Thymus (tissue), 11 donors: ENCODE results near the gene MORF4L1. TPM values are rescaled to one million over a fixed set of nuclear protein-coding genes. Genes with fewer than 3 reads are reported as not detected.
"Not testable (repeated sequence)": the region's sequence is repeated elsewhere in the genome, so short reads cannot be mapped to it uniquely, and the experiment has no call there.

Experiments
- DNase-seq, 9 donors: peaks; one replicate each; pipeline ENCODE4 v3.0.0-alpha.2; 2013; ENCODE audit warnings: low spot score in 9 of 9, low read depth in 6 of 9, missing footprints in 1 of 9
- H3K27ac ChIP-seq, 2 donors: one replicate each; pipeline ENCODE4 v1.5.1; 2013; ENCODE audit warnings: control low read depth in 1 of 2, low read depth in 1 of 2, low read length in 1 of 2, mild to moderate bottlenecking in 1 of 2, moderate library complexity in 1 of 2
- H3K27me3 ChIP-seq, 2 donors: one replicate each; pipeline ENCODE4 v1.5.1; 2013; ENCODE audit warnings: low read length in 1 of 2; ENCODE audit not compliant: control insufficient read depth in 2 of 2, insufficient read depth in 1 of 2
- H3K36me3 ChIP-seq, 2 donors: one replicate each; pipeline ENCODE4 v1.5.1; 2013; ENCODE audit warnings: low read length in 1 of 2, mild to moderate bottlenecking in 1 of 2, moderate library complexity in 1 of 2; ENCODE audit not compliant: control insufficient read depth in 2 of 2, insufficient read depth in 2 of 2
- H3K4me1 ChIP-seq, 2 donors: one replicate each; pipeline ENCODE4 v1.5.1; 2013; ENCODE audit warnings: low read length in 2 of 2; ENCODE audit not compliant: control insufficient read depth in 2 of 2, insufficient read depth in 2 of 2
- H3K4me3 ChIP-seq, 2 donors: one replicate each; pipeline ENCODE4 v1.5.1; 2013; ENCODE audit warnings: low read length in 2 of 2, control low read depth in 1 of 2, mild to moderate bottlenecking in 1 of 2
- H3K9me3 ChIP-seq, 2 donors: one replicate each; pipeline ENCODE4 v1.5.1; 2013; ENCODE audit warnings: low read length in 1 of 2, mild to moderate bottlenecking in 1 of 2; ENCODE audit not compliant: control insufficient read depth in 2 of 2, insufficient read depth in 1 of 2
- WGBS: extraction: QIAGEN DNeasy Blood & Tissue Kit; methylation state at CpG from one replicate; pipeline ENCODE4 v1.1.7; 2013; 5-methylcytosine and 5-hydroxymethylcytosine counted together
- polyA plus RNA-seq: library from polyadenylated mRNA; stranded (reverse); fragments of 200-250 nt; gene quantifications from one replicate; pipeline ENCODE4 v1.2.3, GENCODE V29; 2013
- total RNA-seq: library from RNA; stranded (reverse); fragments of 120-200 nt; gene quantifications from one replicate; pipeline ENCODE4 v1.2.4, GENCODE V29; 2013
- donor health status: healthy.

Gene MORF4L1
- total and polyA plus RNA-seq, 2 donors = 231 to 233 TPM

DNA sequence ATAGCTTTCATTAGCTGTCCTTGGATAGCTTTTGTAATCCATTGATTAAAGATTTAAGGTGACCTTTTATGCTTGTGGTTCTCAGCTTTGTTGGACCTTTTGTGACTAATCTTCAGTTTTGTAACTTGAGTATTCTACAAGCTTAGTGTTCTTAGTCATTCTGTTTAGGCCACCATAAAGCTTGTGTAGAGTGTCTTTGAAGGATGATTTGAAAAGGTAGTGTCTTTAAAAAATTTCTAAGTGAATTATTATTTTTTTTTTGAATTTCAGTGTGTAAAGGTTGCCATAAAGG is 7.5 kb downstream of the MORF4L1 start:
- Histone ChIP-seq H3K36me3 (peaks cover 9 to 40% of the 10 kb centered on the region in 2 donors), H3K4me1 (peaks cover 7 to 17% of the 10 kb centered on the region in 2 donors), H3K27me3 (no peaks in the 10 kb centered on the region), H3K4me3 (no peak overlapping the region), H3K9me3 (no peaks in the 10 kb centered on the region), H3K27ac (no peak overlapping the region)
- no peak for DNase-seq

DNA sequence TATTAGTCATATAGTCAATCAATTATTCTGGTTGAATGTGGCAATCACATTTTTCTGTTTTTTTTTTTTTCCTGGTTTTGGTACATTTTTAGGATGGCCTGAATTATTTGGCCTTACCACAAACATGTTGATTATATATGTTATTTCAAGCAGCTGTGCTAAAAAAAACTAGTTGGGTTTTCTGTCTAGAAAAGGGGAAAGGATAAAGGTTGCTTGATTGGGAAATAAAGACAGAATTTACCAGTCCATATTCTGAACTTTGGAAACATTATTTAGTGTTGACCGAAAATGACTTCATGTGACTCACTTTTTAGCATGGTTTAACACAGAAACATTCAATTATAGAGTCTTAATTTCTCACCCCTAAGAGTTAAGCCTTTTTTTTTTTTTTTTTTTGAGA is 8.1 kb downstream of the MORF4L1 start:
- DNase-seq = no peak
- H3K27ac ChIP-seq = no peak overlapping the region
- H3K36me3 ChIP-seq = peaks cover 9 to 42% of the 10 kb centered on the region in 2 donors
- H3K9me3 ChIP-seq = no peaks in the 10 kb centered on the region
- peaks cover 4 to 11% of the 10 kb centered on the region in 2 donors for H3K4me1 ChIP-seq
- no peak overlapping the region for H3K4me3 ChIP-seq
- no peaks in the 10 kb centered on the region for H3K27me3 ChIP-seq
- WGBS = 99% methylated on average over 1 of the region's 1 CpG

DNA sequence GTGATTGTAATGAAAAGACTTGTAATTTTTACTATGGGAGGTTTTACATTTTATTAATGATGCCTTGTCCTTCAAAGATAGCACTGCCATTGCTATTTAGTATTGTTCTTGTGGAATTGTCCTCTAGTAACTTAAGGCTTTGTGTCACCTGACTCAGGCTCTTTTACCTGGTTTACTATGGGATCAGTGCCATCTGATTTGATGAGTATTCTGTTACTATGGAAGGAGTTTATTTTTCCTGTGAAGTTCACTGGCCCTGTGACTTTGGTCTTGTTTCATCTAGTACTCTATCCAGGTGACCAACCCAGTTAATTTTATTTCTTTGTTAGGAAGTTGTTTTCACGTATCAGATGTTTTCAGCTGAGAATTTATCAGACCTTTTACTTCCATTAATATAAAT is 9.0 kb downstream of the MORF4L1 start:
- WGBS = 96% methylated on average over 1 of the region's 1 CpG
- Histone ChIP-seq H3K4me1 (peaks cover 0 to 4% of the 10 kb centered on the region in 2 donors), H3K9me3 (no peaks in the 10 kb centered on the region), H3K27me3 (no peaks in the 10 kb centered on the region), H3K27ac (no peak overlapping the region), H3K4me3 (no peak overlapping the region), H3K36me3 (peaks cover 14 to 50% of the 10 kb centered on the region in 2 donors)
- no peak for DNase-seq

DNA sequence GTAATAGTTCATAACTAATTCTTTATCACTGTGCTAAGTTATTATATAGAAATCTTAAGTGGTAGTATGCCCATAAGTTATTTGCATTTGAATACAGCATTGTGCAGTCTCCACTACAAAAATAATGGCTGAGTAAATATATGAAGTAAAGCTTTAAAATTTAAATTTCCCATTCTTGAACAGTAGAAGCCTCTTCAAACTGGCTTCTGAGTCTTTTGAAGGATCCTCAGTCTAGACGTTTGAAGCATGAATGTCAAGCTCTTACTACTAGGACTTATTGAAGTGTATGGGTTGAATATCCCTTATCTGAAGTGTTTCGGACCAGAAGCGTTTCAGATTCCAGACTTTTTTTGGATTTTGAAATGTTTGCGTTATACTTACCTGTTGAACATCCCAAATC is 16.3 kb downstream of the MORF4L1 start:
- no peaks in the 10 kb centered on the region for H3K9me3 ChIP-seq

DNA sequence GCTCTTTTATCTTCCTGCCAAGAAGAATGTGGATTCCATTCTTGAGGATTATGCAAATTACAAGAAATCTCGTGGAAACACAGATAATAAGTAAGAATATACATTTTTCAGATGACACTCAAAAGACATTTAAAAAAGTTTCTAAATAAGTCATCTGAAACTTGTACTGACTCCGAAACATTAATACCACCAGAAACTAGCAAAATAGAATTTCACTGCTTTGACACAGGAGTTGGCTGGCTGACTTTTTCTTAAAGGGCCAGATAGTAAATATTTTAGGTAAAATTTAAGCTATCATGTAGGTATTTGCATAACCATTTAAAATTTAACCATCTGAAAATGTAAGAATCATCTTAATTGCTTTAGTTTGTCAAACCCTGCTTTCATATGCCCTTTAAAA is 20.8 kb downstream of the MORF4L1 start:
- H3K27ac ChIP-seq = no peak overlapping the region
- no peak for DNase-seq
- peaks cover 17 to 86% of the 10 kb centered on the region in 2 donors for H3K36me3 ChIP-seq
- no peaks in the 10 kb centered on the region for H3K9me3 ChIP-seq
- 95% methylated on average over 2 of the region's 2 CpGs for WGBS
- H3K4me3 ChIP-seq = no peak overlapping the region
- H3K4me1 ChIP-seq = no peaks in the 10 kb centered on the region
- H3K27me3 ChIP-seq = no peaks in the 10 kb centered on the region

More for the DNA sequence above, 16.3 kb downstream of the MORF4L1 start:
- 96% methylated on average over 4 of the region's 4 CpGs for WGBS
- no peak for DNase-seq
- no peaks in the 10 kb centered on the region for H3K27me3 ChIP-seq
- no peak overlapping the region for H3K4me3 ChIP-seq
- H3K36me3 ChIP-seq = peaks cover 24 to 76% of the 10 kb centered on the region in 2 donors
- no peaks in the 10 kb centered on the region for H3K4me1 ChIP-seq
- no peak overlapping the region for H3K27ac ChIP-seq

DNA sequence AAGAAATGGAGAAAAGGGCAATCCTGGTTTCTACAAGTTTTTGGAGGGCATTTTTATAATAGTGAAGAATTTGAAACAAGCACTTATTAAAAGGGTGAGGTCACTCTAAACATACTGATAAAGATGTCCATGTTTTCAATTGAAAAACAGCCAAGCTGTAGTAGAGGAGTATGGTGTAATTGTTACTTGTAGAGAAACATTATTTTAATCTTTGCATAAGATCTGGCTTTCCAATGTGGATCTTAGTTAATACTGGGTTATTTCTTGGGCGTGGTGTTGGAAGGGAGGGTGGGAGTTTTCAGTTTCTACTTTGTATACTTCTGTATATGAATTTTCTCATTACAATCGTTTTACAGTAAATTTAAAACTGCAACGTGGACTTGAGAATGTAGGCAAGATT is 22.8 kb downstream of the MORF4L1 start:
- H3K9me3 ChIP-seq = no peaks in the 10 kb centered on the region
- H3K27ac ChIP-seq = no peak overlapping the region
- no peaks in the 10 kb centered on the region for H3K4me1 ChIP-seq
- peaks cover 22 to 88% of the 10 kb centered on the region in 2 donors for H3K36me3 ChIP-seq
- 97% methylated on average over 3 of the region's 3 CpGs for WGBS
- H3K27me3 ChIP-seq = no peaks in the 10 kb centered on the region
- DNase-seq = no peak
- H3K4me3 ChIP-seq = no peak overlapping the region

DNA sequence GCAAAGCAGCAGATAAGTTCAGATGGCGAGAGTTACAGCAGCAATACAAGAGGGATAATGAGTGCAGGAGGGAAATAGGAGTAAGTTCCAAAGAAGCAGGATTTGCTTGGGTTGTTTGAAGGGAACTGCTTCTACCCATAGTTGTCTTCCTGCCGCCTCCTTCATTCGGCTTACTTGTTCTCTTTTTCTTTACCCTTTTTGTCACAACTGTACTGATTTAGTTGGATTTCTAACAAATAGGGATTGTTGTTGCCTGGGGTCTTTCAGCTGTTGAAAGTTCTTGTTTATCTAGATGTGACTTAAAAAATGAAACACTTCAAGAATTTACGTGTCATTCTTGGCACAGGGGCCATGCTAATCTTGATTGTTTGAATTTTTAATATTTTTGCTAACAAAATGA is 25.9 kb downstream of the MORF4L1 start:
- Histone ChIP-seq H3K4me1 (no peaks in the 10 kb centered on the region), H3K9me3 (no peaks in the 10 kb centered on the region), H3K27me3 (no peaks in the 10 kb centered on the region), H3K4me3 (no peak overlapping the region), H3K27ac (no peak overlapping the region), H3K36me3 (peaks cover 49 to 90% of the 10 kb centered on the region in 2 donors)
- DNase-seq = no peak
- over 99% methylated on average over 4 of the region's 4 CpGs for WGBS

DNA sequence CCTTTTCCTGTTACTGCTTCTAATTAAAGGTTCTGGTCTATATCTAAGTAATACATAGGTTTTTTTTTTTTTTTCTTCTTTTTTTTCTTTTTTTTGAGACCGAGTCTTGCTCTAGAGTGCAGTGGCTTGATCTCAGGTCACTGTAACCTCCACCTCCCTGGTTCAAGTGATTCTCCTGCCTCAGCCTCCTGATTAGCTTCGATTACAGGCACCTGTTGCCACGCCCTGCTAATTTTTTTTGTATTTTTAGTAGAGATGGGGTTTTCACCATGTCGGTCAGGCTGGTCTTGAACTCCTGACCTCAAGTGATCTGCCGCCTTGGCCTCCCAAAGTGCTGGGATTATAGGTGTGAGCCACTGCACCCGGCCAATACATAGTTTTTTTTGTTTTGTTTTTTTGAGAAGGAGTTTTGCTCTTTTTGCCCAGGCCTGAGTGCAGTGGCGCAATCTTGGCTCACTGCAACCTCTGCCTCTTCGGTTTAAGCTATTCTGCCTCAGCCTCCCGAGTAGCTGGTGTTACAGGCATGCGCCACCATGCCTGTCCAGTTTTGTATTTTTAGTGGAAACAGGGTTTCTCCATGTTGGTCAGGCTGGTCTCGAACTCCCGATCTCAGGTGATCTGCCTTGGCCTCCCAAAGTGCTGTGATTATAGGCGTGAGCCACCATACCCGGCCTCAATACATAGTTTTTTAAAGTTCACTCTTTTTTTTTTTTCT is 28.3 kb downstream of the MORF4L1 start:
- DNase-seq, H3K27ac ChIP-seq, H3K4me1 ChIP-seq, H3K9me3 ChIP-seq, H3K27me3 ChIP-seq, H3K4me3 ChIP-seq: not testable (repeated sequence)
- peaks cover 59 to 88% of the 10 kb centered on the region in 2 donors for H3K36me3 ChIP-seq
- 98% methylated on average over 14 of the region's 14 CpGs for WGBS

DNA sequence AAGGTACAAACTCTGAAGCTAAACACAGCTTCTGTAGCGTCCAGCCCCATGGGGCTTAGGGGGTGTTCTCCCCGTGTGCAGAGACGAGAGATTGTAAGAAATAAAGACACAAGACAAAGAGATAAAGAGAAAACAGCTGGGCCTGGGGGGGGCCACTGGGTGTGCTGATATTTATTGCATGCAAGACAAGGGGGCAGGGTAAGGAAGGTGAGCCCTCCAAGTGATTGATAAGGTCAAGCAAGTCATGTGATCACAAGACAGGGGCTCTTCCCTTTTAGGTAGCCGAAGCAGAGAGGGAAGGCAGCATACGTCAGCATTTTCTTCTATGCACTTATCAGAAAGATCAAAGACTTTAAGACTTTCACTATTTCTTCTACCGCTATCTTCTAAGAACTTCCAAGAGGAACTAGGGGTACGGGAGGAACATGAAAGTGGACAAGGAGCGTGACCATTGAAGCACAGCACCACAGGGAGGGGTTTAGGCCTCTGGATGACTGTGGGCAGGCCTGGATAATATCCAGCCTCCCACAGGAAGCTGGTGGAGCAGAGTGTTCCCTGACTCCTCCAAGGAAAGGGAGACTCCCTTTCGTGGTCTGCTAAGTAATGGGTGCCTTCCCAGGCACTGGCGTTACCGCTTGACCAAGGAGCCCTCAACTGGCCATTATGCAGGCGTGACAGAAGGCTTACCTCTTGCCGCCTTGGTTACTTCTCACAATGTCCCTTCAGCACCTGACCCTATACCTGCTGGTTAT is 29.8 kb downstream of the MORF4L1 start:
- H3K27ac ChIP-seq = not testable (repeated sequence)
- 94% methylated on average over 13 of the region's 13 CpGs for WGBS

More for the DNA sequence above, 29.8 kb downstream of the MORF4L1 start:
- not testable (repeated sequence) for H3K27me3 ChIP-seq, H3K4me3 ChIP-seq, H3K4me1 ChIP-seq, DNase-seq, H3K9me3 ChIP-seq
- H3K36me3 ChIP-seq = peaks cover 71 to 94% of the 10 kb centered on the region in 2 donors
